GM12801 (cell line): ENCODE measurements around the gene NTM.

Experiments used
- CTCF ChIP-seq: IDR thresholded peaks from one replicate; pipeline ENCODE4 v1.5.1; 2011; ENCODE audit warnings: control low read depth; ENCODE audit not compliant: insufficient read length; ENCODE audit errors: extremely low read depth

Gene NTM

GRCh38 chr11:132296946-132297610 lies 926.7 kb downstream of the NTM start:
- no peak for TF ChIP-seq CTCF

- TF ChIP-seq CTCF, result no peak
Measured at GRCh38 chr11:132298357-132298756, 927.9 kb downstream of the NTM start.

- TF ChIP-seq CTCF, result no peak
Measured at GRCh38 chr11:132300283-132300682, 929.9 kb downstream of the NTM start.

GRCh38 chr11:132301465-132301864 lies 931.0 kb downstream of the NTM start:
- no peak for TF ChIP-seq CTCF

GRCh38 chr11:132301900-132302299 lies 931.5 kb downstream of the NTM start:
- no peak for TF ChIP-seq CTCF

- no peak for TF ChIP-seq CTCF
Measured at GRCh38 chr11:132307309-132308020, 937.0 kb downstream of the NTM start.

- TF ChIP-seq CTCF, result no peak
Measured at GRCh38 chr11:132310390-132311375, 940.3 kb downstream of the NTM start.
